Retinal pigment epithelial cell (primary cell): ENCODE data around the gene LINGO1.

Experiments used
- DNase-seq: peaks from one replicate; pipeline ENCODE4 v3.0.0-alpha.2; 2010; ENCODE audit warnings: low read depth
- H3K4me3 ChIP-seq: 2 replicates; pipeline ENCODE4 v1.5.1; 2011; ENCODE audit warnings: mild to moderate bottlenecking, low read length, control low read depth, moderate library complexity
- CTCF ChIP-seq: conservative IDR thresholded peaks from 2 replicates; pipeline ENCODE4 v1.5.1; 2011; ENCODE audit warnings: low read depth, low read length, control low read depth, inconsistent platforms

LINGO1 gene

GRCh38 chr15:77672135-77672534, 39.4 kb upstream of the LINGO1 start:
- DNase-seq, result no peak
- no peak overlapping the region for H3K4me3 ChIP-seq
- no peak for TF ChIP-seq CTCF

GRCh38 chr15:77671362-77672056, 38.8 kb upstream of the LINGO1 start:
- no peak for TF ChIP-seq CTCF
- no peak overlapping the region for H3K4me3 ChIP-seq
- DNase-seq, result no peak

GRCh38 chr15:77670558-77671361, 38.0 kb upstream of the LINGO1 start:
- H3K4me3 ChIP-seq, result no peak overlapping the region
- no peak for DNase-seq
- no peak for TF ChIP-seq CTCF

GRCh38 chr15:77669896-77670295, 37.2 kb upstream of the LINGO1 start:
- DNase-seq, result no peak
- no peak overlapping the region for H3K4me3 ChIP-seq
- no peak for TF ChIP-seq CTCF

GRCh38 chr15:77667338-77668234, 34.9 kb upstream of the LINGO1 start:
- no peak for TF ChIP-seq CTCF
- no peak for DNase-seq
- H3K4me3 ChIP-seq, result no peak overlapping the region

GRCh38 chr15:77666296-77666660, 33.6 kb upstream of the LINGO1 start:
- H3K4me3 ChIP-seq, result no peak overlapping the region
- no peak for TF ChIP-seq CTCF
- no peak for DNase-seq
